Loucy (cell line): ENCODE data around the gene TRIM74.

Source experiments
- H2AFZ ChIP-seq: fragments of 200-600 bp; sonication (generic); 2 replicates; pipeline ENCODE4 v1.6.0; 2016; ENCODE audit warnings: antibody characterized with exemption, mild to moderate bottlenecking, low read length, moderate library complexity
- H3F3A ChIP-seq: fragments of 200-600 bp; 2 replicates; pipeline ENCODE4 v1.6.0; 2016; ENCODE audit warnings: antibody characterized with exemption, low read depth, mild to moderate bottlenecking
- H3K27me3 ChIP-seq: fragments of 200-600 bp; sonication (generic); 2 replicates; pipeline ENCODE4 v1.6.1; 2014; ENCODE audit warnings: low read length, mild to moderate bottlenecking; ENCODE audit not compliant: insufficient read depth, poor library complexity, severe bottlenecking
- H3K36me3 ChIP-seq: fragments of 200-600 bp; sonication (generic); 2 replicates; pipeline ENCODE4 v1.6.1; 2016; ENCODE audit warnings: low read length; ENCODE audit not compliant: insufficient read depth
- H3K4me1 ChIP-seq: fragments of 200-600 bp; sonication (generic); 2 replicates; pipeline ENCODE4 v1.5.1; 2014; ENCODE audit warnings: low read length, mild to moderate bottlenecking; ENCODE audit not compliant: insufficient read depth, poor library complexity, severe bottlenecking
- H3K4me2 ChIP-seq: fragments of 200-600 bp; sonication (generic); 2 replicates; pipeline ENCODE4 v1.6.0; 2014; ENCODE audit warnings: antibody characterized with exemption, low read length, low read depth, mild to moderate bottlenecking; ENCODE audit not compliant: poor library complexity, severe bottlenecking
- H3K4me3 ChIP-seq: fragments of 200-600 bp; sonication (generic); 2 replicates; pipeline ENCODE4 v1.5.1; 2014; ENCODE audit warnings: low read length, mild to moderate bottlenecking, mixed read lengths; ENCODE audit not compliant: poor library complexity, severe bottlenecking
- H3K79me2 ChIP-seq: fragments of 200-600 bp; sonication (generic); 2 replicates; pipeline ENCODE4 v1.6.1; 2014; ENCODE audit warnings: low read length; ENCODE audit not compliant: insufficient read depth
- H3K9ac ChIP-seq: fragments of 200-600 bp; sonication (generic); 2 replicates; pipeline ENCODE4 v1.6.0; 2014; ENCODE audit warnings: mild to moderate bottlenecking, low read depth, low read length, moderate library complexity; ENCODE audit not compliant: poor library complexity, severe bottlenecking
- H3K9me2 ChIP-seq: fragments of 200-600 bp; sonication (generic); replicated peaks from 2 replicates; pipeline ENCODE4 v1.6.1; 2016; ENCODE audit warnings: low read depth, low read length, mixed read lengths
- H3K9me3 ChIP-seq: fragments of 200-600 bp; sonication (generic); 2 replicates; pipeline ENCODE4 v1.6.1; 2014; ENCODE audit warnings: mild to moderate bottlenecking, antibody characterized with exemption, low read length, low read depth; ENCODE audit not compliant: insufficient read depth
- H4K20me1 ChIP-seq: fragments of 200-600 bp; sonication (generic); 2 replicates; pipeline ENCODE4 v1.6.0; 2014; ENCODE audit warnings: antibody characterized with exemption, low read length, mild to moderate bottlenecking; ENCODE audit not compliant: insufficient read depth, poor library complexity, severe bottlenecking
- EZH2phosphoT487 ChIP-seq: fragments of 200-600 bp; IDR thresholded peaks from 2 replicates; pipeline ENCODE4 v1.6.1; 2018; ENCODE audit warnings: antibody characterized with exemption, mild to moderate bottlenecking, moderate library complexity, borderline replicate concordance
- TF ChIP-seq, protein P1 (sequence below): fragments of 200-600 bp; sonication (generic); conservative IDR thresholded peaks from 2 replicates; pipeline ENCODE4 v1.5.1; 2014; ENCODE audit warnings: mild to moderate bottlenecking, antibody characterized with exemption, low read length

TRIM74 gene

GRCh38 chr7:72925546-72926120, 43.6 kb downstream of the TRIM74 start:
- peak overlapping the region; percentile 58; the same call in 1 of the 2 replicates for H2AFZ ChIP-seq
- TF ChIP-seq, protein P1, sequence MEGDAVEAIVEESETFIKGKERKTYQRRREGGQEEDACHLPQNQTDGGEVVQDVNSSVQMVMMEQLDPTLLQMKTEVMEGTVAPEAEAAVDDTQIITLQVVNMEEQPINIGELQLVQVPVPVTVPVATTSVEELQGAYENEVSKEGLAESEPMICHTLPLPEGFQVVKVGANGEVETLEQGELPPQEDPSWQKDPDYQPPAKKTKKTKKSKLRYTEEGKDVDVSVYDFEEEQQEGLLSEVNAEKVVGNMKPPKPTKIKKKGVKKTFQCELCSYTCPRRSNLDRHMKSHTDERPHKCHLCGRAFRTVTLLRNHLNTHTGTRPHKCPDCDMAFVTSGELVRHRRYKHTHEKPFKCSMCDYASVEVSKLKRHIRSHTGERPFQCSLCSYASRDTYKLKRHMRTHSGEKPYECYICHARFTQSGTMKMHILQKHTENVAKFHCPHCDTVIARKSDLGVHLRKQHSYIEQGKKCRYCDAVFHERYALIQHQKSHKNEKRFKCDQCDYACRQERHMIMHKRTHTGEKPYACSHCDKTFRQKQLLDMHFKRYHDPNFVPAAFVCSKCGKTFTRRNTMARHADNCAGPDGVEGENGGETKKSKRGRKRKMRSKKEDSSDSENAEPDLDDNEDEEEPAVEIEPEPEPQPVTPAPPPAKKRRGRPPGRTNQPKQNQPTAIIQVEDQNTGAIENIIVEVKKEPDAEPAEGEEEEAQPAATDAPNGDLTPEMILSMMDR = no peak
- no peak for TF ChIP-seq EZH2phosphoT487
- H3F3A ChIP-seq = no peaks in the 10 kb centered on the region
- H3K4me2 ChIP-seq = peak overlapping the region; percentile 95
- H4K20me1 ChIP-seq = peaks cover 21% of the 10 kb centered on the region
- peak overlapping the region; percentile 87 for H3K4me3 ChIP-seq
- no peaks in the 10 kb centered on the region for H3K9me2 ChIP-seq
- peaks cover 48% of the 10 kb centered on the region; the same call in 1 of the 2 replicates for H3K36me3 ChIP-seq
- H3K9ac ChIP-seq = peak overlapping the region; percentile 92
- H3K9me3 ChIP-seq = no peaks in the 10 kb centered on the region
- peaks cover 51% of the 10 kb centered on the region for H3K79me2 ChIP-seq
- no peaks in the 10 kb centered on the region for H3K27me3 ChIP-seq
- peaks cover 9% of the 10 kb centered on the region for H3K4me1 ChIP-seq

- Histone ChIP-seq H3K4me2 (peak within 1 kb of the TSS; percentile 95), H3K27me3 (no peaks in the 10 kb centered on the region), H3K9me3 (no peaks in the 10 kb centered on the region), H2AFZ (peak within 1 kb of the TSS; percentile 82), H3K79me2 (peaks cover 52% of the 10 kb centered on the region), H3K9me2 (no peaks in the 10 kb centered on the region), H3K4me1 (peaks cover 9% of the 10 kb centered on the region), H3F3A (no peaks in the 10 kb centered on the region), H3K9ac (peak within 1 kb of the TSS; percentile 92), H3K4me3 (peak within 1 kb of the TSS; percentile 87), H4K20me1 (peaks cover 21% of the 10 kb centered on the region), H3K36me3 (peaks cover 42% of the 10 kb centered on the region; the same call in 1 of the 2 replicates)
- TF ChIP-seq, protein P1 = no peak
- no peak for TF ChIP-seq EZH2phosphoT487
Observed at GRCh38 chr7:72924733-72925545, 44.3 kb downstream of the TRIM74 start, which contains the start of gene POM121. POM121 (plus strand) TSS chr7:72925095; CDS start chr7:72925122, 27 bp downstream.

DNA sequence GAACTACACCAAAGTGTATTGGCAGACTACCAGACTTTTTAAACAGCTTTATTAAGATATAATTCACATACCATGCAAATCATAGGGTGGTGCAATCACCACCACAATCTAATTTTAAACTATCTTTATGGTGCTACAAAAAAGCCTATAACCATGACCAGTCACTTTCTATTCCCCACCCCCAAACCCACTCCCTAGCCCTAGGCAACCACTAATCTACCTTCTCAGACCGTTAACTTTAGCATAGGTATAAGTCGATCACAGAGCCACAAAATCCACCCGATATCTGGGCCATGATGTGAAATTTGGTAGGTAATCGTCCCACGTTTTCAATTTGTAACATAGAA, 44.9 kb downstream of the TRIM74 start:
- Histone ChIP-seq H3K9me3 (no peaks in the 10 kb centered on the region), H3K79me2 (peaks cover 56% of the 10 kb centered on the region), H3K27me3 (no peaks in the 10 kb centered on the region), H3K4me2 (peak overlapping the region; percentile 88), H3K36me3 (peaks cover 36% of the 10 kb centered on the region; the same call in 1 of the 2 replicates), H3K9me2 (no peaks in the 10 kb centered on the region), H3F3A (no peaks in the 10 kb centered on the region), H3K4me1 (peaks cover 9% of the 10 kb centered on the region), H2AFZ (peak overlapping the region; percentile 82), H3K4me3 (peak overlapping the region; percentile 87), H3K9ac (peak overlapping the region; percentile 92), H4K20me1 (peaks cover 21% of the 10 kb centered on the region)
- TF ChIP-seq EZH2phosphoT487 = no peak
- TF ChIP-seq, protein P1 = no peak
